ENCODE results near the gene DHX9. TPM values are rescaled to one million over a fixed set of nuclear protein-coding genes. Genes with fewer than 3 reads are reported as not detected.

DHX9 gene
- total and polyA plus RNA-seq, 9 of the 15 experiments (the other 6 are each of a cell fraction or from before 2014, with no cell fraction given): 100 to 409 (median 294) TPM

- TF ChIP-seq ZFP30 (CRISPR knock-in tag; IDR thresholded peaks at IDR 0.05; ENCODE audit: borderline replicate concordance) (no peak), ZNF449 (CRISPR knock-in tag; IDR thresholded peaks at IDR 0.05) (no peak), SMAD2 (IDR thresholded peaks at IDR 0.05; ENCODE audit: low read depth, low read length) (no peak), HLTF (IDR thresholded peaks at IDR 0.05) (no peak), JUND (IDR thresholded peaks at IDR 0.05; ENCODE audit: borderline replicate concordance, low read depth, low read length) (no peak), JUND (tag; IDR thresholded peaks at IDR 0.05; ENCODE audit: borderline replicate concordance, low read depth, low read length) (no peak), BRCA1 (IDR thresholded peaks at IDR 0.05) (no peak), BRCA1 (CRISPR knock-in tag; IDR thresholded peaks at IDR 0.05) (no peak), ARHGAP35 (IDR thresholded peaks at IDR 0.05; ENCODE audit: partially characterized antibody) (no peak), LCOR (CRISPR knock-in tag; IDR thresholded peaks at IDR 0.05) (no peak), HDAC3 (IDR thresholded peaks at IDR 0.05; ENCODE audit: borderline replicate concordance, partially characterized antibody) (no peak), LEF1 (IDR thresholded peaks at IDR 0.05) (peak; percentile 99), RBM17 (IDR thresholded peaks at IDR 0.05; ENCODE audit: borderline replicate concordance, low read depth, low read length) (no peak), RBM25 (IDR thresholded peaks at IDR 0.05; ENCODE audit: low read depth, low read length, severe bottlenecking) (no peak), MLLT1 (IDR thresholded peaks at IDR 0.05) (no peak), ZNF146 (CRISPR knock-in tag; IDR thresholded peaks at IDR 0.05; ENCODE audit: unreplicated experiment) (no peak), NCOA1 (IDR thresholded peaks at IDR 0.05; ENCODE audit: low read depth) (peak; percentile 94), HINFP (tag; conservative IDR thresholded peaks at IDR 0.05; ENCODE audit: low read depth) (no peak), SETDB1 (IDR thresholded peaks at IDR 0.05; ENCODE audit: low read length) (no peak), SMARCE1 (IDR thresholded peaks at IDR 0.05) (no peak), ZNF592 (IDR thresholded peaks at IDR 0.05) (peak; percentile 51; the same call in 1 of the 2 replicates), CHD2 (IDR thresholded peaks at IDR 0.05; ENCODE audit: low read depth, low read length) (no peak)
Measured at GRCh38 chr1:182869241-182869666, 30.1 kb downstream of the DHX9 start (continued).

Measured in K562 (cell line).